Breast epithelium (tissue), 4 donors: Measurements from ENCODE around the gene SLC39A2. TPM values are rescaled to one million over a fixed set of nuclear protein-coding genes. Genes with fewer than 3 reads are reported as not detected.
"Not testable (repeated sequence)": the region's sequence is repeated elsewhere in the genome, so short reads cannot be mapped to it uniquely, and the experiment has no call there.

Experiments used
- DNase-seq, 2 donors: peaks; one replicate each; pipeline ENCODE4 v3.0.0-alpha.2; 2019; ENCODE audit warnings: low spot score in 2 of 2
- H3K27ac ChIP-seq, 2 donors: fragments of 200-600 bp; sonication (generic) in 1 of 2; one replicate each; pipeline ENCODE4 v1.5.1; 2016 to 2019; ENCODE audit warnings: mild to moderate bottlenecking in 1 of 2
- H3K27me3 ChIP-seq, 2 donors: fragments of 200-600 bp; sonication (generic) in 1 of 2; one replicate each; pipeline versions ENCODE4 v1.5.1 to v1.6.0; 2017 to 2019; ENCODE audit warnings: control low read depth in 1 of 2, mild to moderate bottlenecking in 1 of 2
- H3K36me3 ChIP-seq: fragments of 200-600 bp; one replicate; pipeline ENCODE4 v1.5.1; 2019
- H3K4me1 ChIP-seq, 2 donors: fragments of 200-600 bp; sonication (generic); one replicate each; pipeline ENCODE4 v1.5.1; 2016 to 2019; ENCODE audit warnings: control low read depth in 1 of 2
- H3K4me3 ChIP-seq, 3 donors: fragments of 200-600 bp; sonication (generic); 1 replicate in 2 of 3; 2 replicates in 1 of 3; pipeline ENCODE4 v1.5.1; 2016 to 2019; ENCODE audit warnings: mild to moderate bottlenecking in 3 of 3, moderate library complexity in 2 of 3
- H3K9me3 ChIP-seq, 2 donors: fragments of 200-600 bp; sonication (generic) in 1 of 2; one replicate each; pipeline ENCODE4 v1.5.1; 2016 to 2019; ENCODE audit warnings: control low read depth in 1 of 2
- POLR2A ChIP-seq: fragments of 450-650 bp; IDR thresholded peaks from one replicate; pipeline ENCODE4 v1.6.1; 2016; ENCODE audit warnings: antibody characterized with exemption, mild to moderate bottlenecking, moderate library complexity
- POLR2AphosphoS5 ChIP-seq, 3 donors: sonication (generic); formaldehyde crosslinking; IDR thresholded peaks; one replicate each; pipeline ENCODE4 v1.6.1; 2017; ENCODE audit warnings: antibody characterized with exemption in 3 of 3
- intact Hi-C: fragments of 100-400 bp; cut with DNase I; formaldehyde crosslinking; loops from one replicate; pipeline ENCODE4 v1.15.1; 2023; ENCODE audit warnings: low total_unique reads
- total RNA-seq, 3 donors: library from RNA; depleted of rRNA; stranded (reverse); fragments of >200 nt; gene quantifications; one replicate each; pipeline ENCODE4 v1.1.0, GENCODE V29; 2016
- TF ChIP-seq, protein P1 (sequence below), 3 donors: fragments of 450-650 bp; IDR thresholded peaks; one replicate each; pipeline ENCODE4 v1.5.1; 2016 to 2017; ENCODE audit warnings: antibody characterized with exemption in 3 of 3, mild to moderate bottlenecking in 3 of 3, moderate library complexity in 3 of 3

Gene SLC39A2
- total RNA-seq, 3 donors from 2014 or later = 0.59 TPM; not detected in 2

DNA sequence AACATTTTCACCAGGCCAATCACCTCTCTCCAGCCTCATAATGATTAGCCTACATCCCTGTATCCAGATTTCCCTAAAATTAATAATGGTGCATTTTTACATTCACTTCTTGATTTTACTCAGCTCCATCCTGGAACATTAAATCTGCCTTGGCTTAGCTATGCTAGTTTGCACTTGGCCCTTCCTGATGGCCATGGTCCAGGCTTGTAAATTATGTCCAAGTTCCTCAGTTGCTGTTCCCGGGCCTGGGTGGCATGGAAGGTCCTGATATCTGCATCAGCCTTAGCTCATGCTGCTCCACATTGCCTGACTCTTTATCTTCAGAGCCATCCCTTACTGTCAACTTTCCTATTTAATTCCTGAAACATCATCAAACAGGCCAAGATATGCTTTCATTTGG is 20.4 kb upstream of the SLC39A2 start:
- intact Hi-C loops = loop anchor here (10.0 kb wide), 1 partner anchor 86 kb away; no protein-coding TSS in a partner anchor
- Histone ChIP-seq H3K27ac (no peak overlapping the region), H3K4me3 (no peak overlapping the region), H3K9me3 (no peaks in the 10 kb centered on the region), H3K36me3 (no peaks in the 10 kb centered on the region), H3K27me3 (no peaks in the 10 kb centered on the region), H3K4me1 (no peaks in the 10 kb centered on the region)
- no peak for DNase-seq
- TF ChIP-seq POLR2AphosphoS5 (IDR thresholded peaks at IDR 0.05) = no peak
- TF ChIP-seq, protein P1, sequence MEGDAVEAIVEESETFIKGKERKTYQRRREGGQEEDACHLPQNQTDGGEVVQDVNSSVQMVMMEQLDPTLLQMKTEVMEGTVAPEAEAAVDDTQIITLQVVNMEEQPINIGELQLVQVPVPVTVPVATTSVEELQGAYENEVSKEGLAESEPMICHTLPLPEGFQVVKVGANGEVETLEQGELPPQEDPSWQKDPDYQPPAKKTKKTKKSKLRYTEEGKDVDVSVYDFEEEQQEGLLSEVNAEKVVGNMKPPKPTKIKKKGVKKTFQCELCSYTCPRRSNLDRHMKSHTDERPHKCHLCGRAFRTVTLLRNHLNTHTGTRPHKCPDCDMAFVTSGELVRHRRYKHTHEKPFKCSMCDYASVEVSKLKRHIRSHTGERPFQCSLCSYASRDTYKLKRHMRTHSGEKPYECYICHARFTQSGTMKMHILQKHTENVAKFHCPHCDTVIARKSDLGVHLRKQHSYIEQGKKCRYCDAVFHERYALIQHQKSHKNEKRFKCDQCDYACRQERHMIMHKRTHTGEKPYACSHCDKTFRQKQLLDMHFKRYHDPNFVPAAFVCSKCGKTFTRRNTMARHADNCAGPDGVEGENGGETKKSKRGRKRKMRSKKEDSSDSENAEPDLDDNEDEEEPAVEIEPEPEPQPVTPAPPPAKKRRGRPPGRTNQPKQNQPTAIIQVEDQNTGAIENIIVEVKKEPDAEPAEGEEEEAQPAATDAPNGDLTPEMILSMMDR (IDR thresholded peaks at IDR 0.05) = no peak
- no peak for TF ChIP-seq POLR2A

DNA sequence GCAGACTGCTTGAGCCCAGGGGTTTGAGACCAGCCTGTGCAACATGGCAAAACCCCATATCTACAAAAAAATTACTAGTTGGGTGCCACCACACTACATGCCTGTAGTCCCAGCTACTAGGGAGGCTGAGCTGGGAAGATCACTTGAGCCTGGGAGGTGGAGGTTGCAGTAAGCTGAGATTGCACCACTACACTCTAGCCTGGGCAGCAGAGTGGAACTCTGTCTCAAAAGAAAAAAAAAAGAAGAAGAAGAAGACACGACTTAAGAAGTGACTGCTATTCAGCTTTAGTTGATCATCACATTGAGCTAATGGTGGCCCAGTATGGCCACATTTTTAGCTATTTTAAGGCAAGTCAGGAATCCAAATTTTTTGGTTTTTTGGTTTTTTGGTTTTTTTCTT is 18.2 kb upstream of the SLC39A2 start:
- Histone ChIP-seq H3K4me1 (no peaks in the 10 kb centered on the region), H3K9me3 (no peaks in the 10 kb centered on the region), H3K27ac (no peak overlapping the region), H3K27me3 (no peaks in the 10 kb centered on the region), H3K4me3 (no peak overlapping the region), H3K36me3 (no peaks in the 10 kb centered on the region)
- TF ChIP-seq POLR2A (no peak), POLR2AphosphoS5 (IDR thresholded peaks at IDR 0.05) (no peak)
- TF ChIP-seq, protein P1 (IDR thresholded peaks at IDR 0.05) = no peak
- intact Hi-C loops = no loop called here
- DNase-seq = no peak

DNA sequence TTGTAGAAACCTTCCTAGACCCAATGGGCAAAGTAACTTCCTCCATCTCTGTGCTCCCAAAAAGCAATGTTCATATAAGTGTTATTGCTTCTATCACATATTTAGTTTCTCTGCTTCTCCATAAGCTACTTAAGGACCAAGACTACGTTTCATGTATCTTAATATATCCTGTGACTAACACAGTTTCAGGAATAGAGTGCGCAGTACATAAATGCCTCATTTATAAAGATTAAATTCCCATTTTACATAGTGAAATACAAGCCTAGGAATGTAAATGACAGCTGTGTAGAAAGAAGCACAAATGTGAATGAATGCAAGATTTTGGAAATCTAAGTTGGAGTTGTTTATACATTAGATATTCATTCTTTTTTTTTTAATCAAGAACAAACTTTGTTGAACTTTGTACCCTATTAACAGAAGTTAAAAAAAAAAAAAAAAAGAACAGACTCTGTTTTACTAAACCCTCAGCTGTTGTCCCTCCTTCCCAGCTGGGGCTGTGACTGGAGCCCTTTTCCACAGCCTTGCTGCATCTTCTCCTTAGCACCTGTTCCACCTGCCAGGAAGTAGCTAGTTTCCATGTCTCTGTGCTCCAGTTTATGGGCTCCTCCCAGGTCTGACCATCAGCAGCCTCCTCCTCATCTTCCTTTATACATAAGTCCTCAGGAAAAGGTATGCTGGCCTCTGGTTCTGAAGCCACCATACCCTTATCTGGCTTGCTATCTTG is 16.3 kb upstream of the SLC39A2 start:
- H3K27me3 ChIP-seq = no peaks in the 10 kb centered on the region
- intact Hi-C loops = no loop called here
- H3K27ac ChIP-seq = no peak overlapping the region
- no peak overlapping the region for H3K4me3 ChIP-seq
- no peaks in the 10 kb centered on the region for H3K9me3 ChIP-seq
- TF ChIP-seq POLR2A (no peak), POLR2AphosphoS5 (IDR thresholded peaks at IDR 0.05) (no peak)
- TF ChIP-seq, protein P1 (IDR thresholded peaks at IDR 0.05) = no peak
- peaks cover 0 to 5% of the 10 kb centered on the region in 2 donors for H3K4me1 ChIP-seq
- DNase-seq = no peak
- no peaks in the 10 kb centered on the region for H3K36me3 ChIP-seq

DNA sequence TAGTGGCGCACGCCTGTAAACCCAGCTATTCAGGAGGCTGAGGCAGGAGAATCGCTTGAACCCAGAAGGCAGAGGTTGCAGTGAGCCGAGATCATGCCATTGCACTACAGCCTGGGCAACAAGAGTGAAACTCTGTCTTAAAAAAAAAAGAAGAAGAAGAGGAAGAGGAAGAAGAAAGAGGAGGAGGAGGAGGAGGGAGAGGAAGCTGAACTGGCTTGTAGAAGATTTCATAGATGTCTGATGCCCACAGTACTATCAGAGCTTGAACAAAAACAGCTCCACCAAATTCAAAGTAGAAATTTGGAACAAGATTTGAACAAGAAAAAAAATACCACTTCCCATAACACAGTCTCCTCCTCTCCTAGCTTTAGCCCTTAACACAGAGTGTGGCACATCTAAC is 13.4 kb upstream of the SLC39A2 start:
- H3K27ac ChIP-seq, DNase-seq, H3K4me3 ChIP-seq, H3K27me3 ChIP-seq, H3K36me3 ChIP-seq, H3K9me3 ChIP-seq, intact Hi-C loops: not testable (repeated sequence)
- H3K4me1 ChIP-seq = peaks cover 3 to 13% of the 10 kb centered on the region in 2 donors

DNA sequence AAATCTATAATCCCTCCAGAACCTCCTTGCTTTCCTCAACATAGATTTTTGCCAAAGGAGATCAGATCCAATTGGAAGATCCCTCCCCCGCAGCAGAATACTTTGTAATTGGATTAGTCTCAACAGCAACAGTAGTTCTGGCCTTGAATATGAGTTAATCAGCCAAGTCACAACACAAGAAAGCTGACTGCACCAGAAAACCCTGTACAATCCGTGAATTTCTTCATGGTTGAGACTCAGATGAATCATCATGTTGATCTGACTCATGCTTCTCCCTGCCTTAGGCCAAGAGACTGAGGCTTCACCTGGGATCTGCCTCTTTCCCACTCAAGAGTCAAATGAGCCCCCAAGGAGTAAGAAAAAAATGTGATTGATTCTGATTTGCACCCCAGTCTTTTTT is 12.3 kb upstream of the SLC39A2 start:
- Histone ChIP-seq H3K4me1 (peaks cover 5 to 20% of the 10 kb centered on the region in 2 donors), H3K27ac (peak overlapping the region; percentile 82 to 89), H3K27me3 (no peaks in the 10 kb centered on the region), H3K9me3 (no peaks in the 10 kb centered on the region), H3K36me3 (no peaks in the 10 kb centered on the region), H3K4me3 (no peak overlapping the region)
- peak in 1 of 2 donors; percentile 50 for DNase-seq
- intact Hi-C loops = no loop called here
- TF ChIP-seq, protein P1 (IDR thresholded peaks at IDR 0.05) = no peak
- no peak for TF ChIP-seq POLR2A
- TF ChIP-seq POLR2AphosphoS5 (IDR thresholded peaks at IDR 0.05) = peak in 1 of 3 donors; percentile 40
